Left forelimb (tissue), 1 donor: ENCODE data around the gene UCN.
"Not testable (repeated sequence)": the region's sequence is repeated elsewhere in the genome, so short reads cannot be mapped to it uniquely, and the experiment has no call there.

Experiments
- DNase-seq: peaks from one replicate; pipeline ENCODE4 v3.0.0-alpha.2; 2018; ENCODE audit warnings: low spot score

Gene UCN

GRCh38 chr2:27282892-27283291, 25.4 kb downstream of the UCN start:
- no peak for DNase-seq

GRCh38 chr2:27281855-27282559, 26.2 kb downstream of the UCN start, which contains the start of gene TRIM54:
TRIM54 (plus strand) TSS chr2:27282429; CDS start chr2:27282732, 303 bp downstream.
- DNase-seq, result no peak

GRCh38 chr2:27281442-27281841, 26.8 kb downstream of the UCN start:
- no peak for DNase-seq

- DNase-seq, result no peak
These were observed 27.4 kb downstream of the UCN start for GRCh38 chr2:27280826-27281225.

GRCh38 chr2:27278010-27278409, 30.2 kb downstream of the UCN start:
- no peak for DNase-seq

- DNase-seq, result no peak
These were observed 32.8 kb downstream of the UCN start, which contains the start of gene DNAJC5G for GRCh38 chr2:27275211-27276150. DNAJC5G (plus strand) TSS chr2:27275433; CDS start chr2:27276729, 1,296 bp downstream.

- not testable (repeated sequence) for DNase-seq
These were observed 35.4 kb downstream of the UCN start for GRCh38 chr2:27272537-27273522.

GRCh38 chr2:27271631-27272340, 36.5 kb downstream of the UCN start:
- DNase-seq, result no peak

- DNase-seq, result no peak
These were observed 37.6 kb downstream of the UCN start for GRCh38 chr2:27270670-27271069.

- no peak for DNase-seq
These were observed 38.1 kb downstream of the UCN start for GRCh38 chr2:27270131-27270530.

- DNase-seq, result not testable (repeated sequence)
These were observed 39.9 kb downstream of the UCN start for GRCh38 chr2:27268296-27268695.

GRCh38 chr2:27265536-27265870, 42.7 kb downstream of the UCN start:
- no peak for DNase-seq

GRCh38 chr2:27264753-27265535, 43.3 kb downstream of the UCN start:
- DNase-seq, result no peak

GRCh38 chr2:27264253-27264752, 43.9 kb downstream of the UCN start:
- no peak for DNase-seq

GRCh38 chr2:27263287-27264252, 44.7 kb downstream of the UCN start:
- DNase-seq, result no peak

- no peak for DNase-seq
These were observed 45.6 kb downstream of the UCN start, which contains the start of gene SLC30A3 for GRCh38 chr2:27262379-27263286. SLC30A3 (minus strand) TSS chr2:27263047; CDS start chr2:27262906, 141 bp downstream.

GRCh38 chr2:27261926-27262298, 46.3 kb downstream of the UCN start:
- no peak for DNase-seq
